HepG2 (cell line): Measurements from ENCODE around the gene DMPK. TPM values are rescaled to one million over a fixed set of nuclear protein-coding genes. Genes with fewer than 3 reads are reported as not detected.

Experiments
- ATAC-seq: fragments of 200-7000 bp; cut with Tn5 transposase; 3 replicates; pipeline ENCODE4 v1.9.1; 2020; ENCODE audit warnings: mild to moderate bottlenecking, moderate library complexity
- BruUV-seq: library from RNA; stranded (reverse); fragments of 400-500 nt; replicated peaks from 2 replicates; lab custom pipeline; 2021; lab: Mats Ljungman, UMichigan
- CTCF ChIA-PET: fragments of 300-600 bp; formaldehyde crosslinking; extraction: SDS; loops from one replicate; lab custom pipeline; 2021; ENCODE audit warnings: low total read pairs, inconsistent platforms, low intra/inter-chr PET ratio; lab: Yijun Ruan, JAX
- POLR2A ChIA-PET: fragments of 350-600 bp; sonication (Branson Sonifier 250); formaldehyde crosslinking; loops from one replicate; lab custom pipeline; 2020; ENCODE audit warnings: antibody characterized with exemption, inconsistent platforms; lab: Yijun Ruan, JAX
- DNase-seq: peaks from one replicate; pipeline ENCODE4 v3.0.0-alpha.2; 2015; ENCODE audit warnings: low spot score
- FAIRE-seq: peaks from 3 replicates; lab custom pipeline; 2011; peaks lifted over from hg19 to GRCh38; lab: Jason Lieb, UNC
- H2AFZ ChIP-seq: one replicate; pipeline ENCODE4 v1.6.1; 2011; ENCODE audit warnings: low read length, inconsistent platforms
- H3K27ac ChIP-seq: fragments of 300-600 bp; 3 replicates; pipeline ENCODE4 v1.8.0; 2011; ENCODE audit warnings: mixed run types, mild to moderate bottlenecking, mixed read lengths, low read length, inconsistent platforms; ENCODE audit not compliant: insufficient read depth; ENCODE audit errors: extremely low read length
- H3K27me3 ChIP-seq, 2 experiments: fragments of 200-600 bp in 1 of 2; 2 replicates in 1 of 2; 3 replicates in 1 of 2; pipeline versions ENCODE4 v1.6.0 to v1.8.0; 2011; ENCODE audit warnings: low read length in 2 of 2, mild to moderate bottlenecking in 2 of 2, moderate library complexity in 2 of 2, inconsistent platforms in 1 of 2; ENCODE audit not compliant: insufficient read depth in 2 of 2, control insufficient read depth in 1 of 2
- H3K36me3 ChIP-seq, 2 experiments: fragments of 200-600 bp in 1 of 2; replicated peaks in 1 of 2; 2 replicates in 1 of 2; 3 replicates in 1 of 2; pipeline versions ENCODE4 v1.5.1 to v1.8.0; 2011; ENCODE audit warnings: low read length in 2 of 2, inconsistent platforms in 1 of 2; ENCODE audit not compliant: insufficient read depth in 2 of 2, control insufficient read depth in 1 of 2
- H3K4me1 ChIP-seq: 2 replicates; pipeline ENCODE4 v1.5.1; 2012; ENCODE audit warnings: low read length, inconsistent platforms; ENCODE audit not compliant: insufficient read depth
- H3K4me2 ChIP-seq: 2 replicates; pipeline ENCODE4 v1.6.0; 2011; ENCODE audit warnings: low read depth, low read length, inconsistent platforms
- H3K4me3 ChIP-seq, 3 experiments: fragments of 200-600 bp in 1 of 3; sonication (generic), shearing (Covaris generic) in 1 of 3; replicated peaks in 1 of 3; 2 replicates each; pipeline ENCODE4 v1.5.1; 2011 to 2016; ENCODE audit warnings: low read length in 3 of 3, inconsistent platforms in 2 of 3, low read depth in 2 of 3, mild to moderate bottlenecking in 2 of 3, control low read depth in 1 of 3, mixed read lengths in 1 of 3; ENCODE audit not compliant: insufficient read depth in 1 of 3
- H3K79me2 ChIP-seq: one replicate; pipeline ENCODE4 v1.6.1; 2011; ENCODE audit warnings: low read length, inconsistent platforms; ENCODE audit not compliant: insufficient read depth
- H3K9ac ChIP-seq: 2 replicates; pipeline ENCODE4 v1.6.0; 2011; ENCODE audit warnings: mild to moderate bottlenecking, low read depth, low read length, inconsistent platforms; ENCODE audit not compliant: insufficient read depth
- H3K9me3 ChIP-seq: 2 replicates; pipeline ENCODE4 v1.5.1; 2012; ENCODE audit warnings: mild to moderate bottlenecking, low read length
- H4K20me1 ChIP-seq: 2 replicates; pipeline ENCODE4 v1.6.0; 2011; ENCODE audit warnings: inconsistent platforms, mild to moderate bottlenecking, low read length, moderate library complexity; ENCODE audit not compliant: insufficient read depth
- KDM2A ChIP-seq: sonication (generic); formaldehyde crosslinking; IDR thresholded peaks from 2 replicates; pipeline ENCODE4 v1.4.0; 2020; ENCODE audit warnings: low read depth, missing genetic modification reagents, borderline replicate concordance
- KLF12 ChIP-seq: sonication (generic); formaldehyde crosslinking; IDR thresholded peaks from 2 replicates; pipeline ENCODE4 v1.4.0; 2020; ENCODE audit warnings: missing genetic modification reagents, borderline replicate concordance
- NFE2L2 ChIP-seq: fragments of 150-350 bp; IDR thresholded peaks from 2 replicates; pipeline ENCODE4 v1.6.1; 2014; ENCODE audit warnings: low read length
- RFX1 ChIP-seq: fragments of 450-650 bp; IDR thresholded peaks from 2 replicates; pipeline ENCODE4 v1.6.1; 2017
- SP4 ChIP-seq: sonication (generic); formaldehyde crosslinking; IDR thresholded peaks from 2 replicates; pipeline ENCODE4 v1.8.1; 2023; ENCODE audit warnings: mild to moderate bottlenecking, missing genetic modification reagents
- THAP11 ChIP-seq: IDR thresholded peaks from 2 replicates; pipeline ENCODE4 v1.6.1; 2016; ENCODE audit warnings: missing biosample characterization, missing genetic modification reagents
- ZMAT3 ChIP-seq: sonication (generic); formaldehyde crosslinking; conservative IDR thresholded peaks from 2 replicates; pipeline ENCODE4 v1.7.0; 2021; ENCODE audit warnings: missing genetic modification reagents
- ZNF138 ChIP-seq: sonication (generic); formaldehyde crosslinking; IDR thresholded peaks from 2 replicates; pipeline ENCODE4 v1.5.0; 2020; ENCODE audit warnings: mild to moderate bottlenecking, low read depth, missing genetic modification reagents
- ZNF292 ChIP-seq: sonication (generic); formaldehyde crosslinking; IDR thresholded peaks from 2 replicates; pipeline ENCODE4 v1.8.1; 2022; ENCODE audit warnings: mild to moderate bottlenecking, low read depth, missing genetic modification reagents, borderline replicate concordance
- ZNF577 ChIP-seq: sonication (generic); formaldehyde crosslinking; IDR thresholded peaks from 2 replicates; pipeline ENCODE4 v1.4.0; 2020; ENCODE audit warnings: mild to moderate bottlenecking, low read depth, missing genetic modification reagents, borderline replicate concordance
- WGBS: methylation state at CpG from one replicate; pipeline ENCODE4 v1.1.6; 2017; ENCODE audit warnings: low lambda C conversion rate; 5-methylcytosine and 5-hydroxymethylcytosine counted together
- in situ Hi-C: cut with HindIII; loops from 2 replicates; pipeline ENCODE4 v1.10.0; 2017; ENCODE audit warnings: low pct_unique_long_range_greater_than_20kb; ENCODE audit not compliant: extremely low pct_ligation_motif_present
- intact Hi-C: fragments of 100-400 bp; cut with micrococcal nuclease; formaldehyde crosslinking; loops from one replicate; pipeline ENCODE4 v1.10.0; 2022; ENCODE audit not compliant: unreplicated experiment
- polyA plus RNA-seq, 8 experiments: library from polyadenylated mRNA; depleted of rRNA in 3 of 8; stranded (reverse) in 7 of 8; unstranded in 1 of 8; fragments of >200 nt; fragmentation: Illumina TruSeq in 4 of 8; extraction: Trizol in 4 of 8; gene quantifications; 2 replicates each; pipeline versions ENCODE4 v1.2.1 to v1.2.3, GENCODE V29; 2011 to 2016; ENCODE audit warnings: low read depth in 4 of 8, missing spikeins in 1 of 8, mixed read lengths in 1 of 8; ENCODE audit not compliant: insufficient read depth in 1 of 8
- total RNA-seq, 5 experiments: library from RNA; depleted of rRNA; stranded (reverse); fragments of >200 nt; fragmentation: Illumina TruSeq; extraction: Trizol; gene quantifications; 2 replicates each; pipeline ENCODE4 v1.2.3, GENCODE V29; 2016; ENCODE audit warnings: low read depth in 1 of 5
- TF ChIP-seq, protein P1 (sequence below): sonication (generic); formaldehyde crosslinking; IDR thresholded peaks from 2 replicates; pipeline ENCODE4 v1.5.0; 2020; ENCODE audit warnings: missing genetic modification reagents

DMPK gene
- total and polyA plus RNA-seq, 2 of the 13 experiments (the other 11 are each of a cell fraction or from before 2014, with no cell fraction given), result 5.3 to 8.8 TPM

DNA sequence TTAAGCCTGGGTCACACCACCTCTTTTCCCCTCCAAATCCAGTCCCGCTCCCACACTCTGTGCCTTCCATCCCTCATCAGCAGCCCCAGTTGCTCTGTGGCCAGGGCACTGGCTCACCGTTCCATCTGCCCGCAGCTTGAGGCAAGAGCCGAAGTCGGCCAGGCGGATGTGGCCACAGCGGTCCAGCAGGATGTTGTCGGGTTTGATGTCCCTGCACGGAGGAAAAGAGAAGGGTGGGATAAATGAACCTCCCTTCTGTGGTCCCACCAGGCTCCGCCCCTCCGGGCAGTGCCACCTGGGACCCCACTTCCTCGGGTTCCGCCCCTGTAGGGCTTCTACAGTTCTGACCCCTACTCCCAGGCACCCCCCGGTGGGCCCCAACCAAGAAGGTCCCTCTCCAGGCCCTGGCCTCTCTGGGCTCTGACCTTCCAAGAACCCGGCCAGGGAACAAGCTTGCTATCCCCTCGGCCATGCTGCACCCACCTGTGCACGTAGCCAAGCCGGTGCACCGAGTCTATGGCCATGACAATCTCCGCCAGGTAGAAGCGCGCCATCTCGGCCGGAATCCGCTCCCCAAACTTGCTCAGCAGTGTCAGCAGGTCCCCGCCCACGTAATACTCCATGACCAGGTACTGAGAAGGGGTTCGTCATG, 4.2 kb downstream of the DMPK start:
- in situ Hi-C loops, result no loop called here
- no TSS peak for BruUV-seq
- ChIA-PET CTCF (interaction anchor here (0.6 kb wide), 1 partner anchor 9 kb away, joined by 3 read pairs; the partner anchor contains the start of gene SIX5), POLR2A (no interaction called here)
- 99% methylated on average over 22 of the region's 28 CpGs for WGBS
- no peak for FAIRE-seq
- ATAC-seq, result no peak
- H3K4me2 ChIP-seq, result no peak overlapping the region
- no peaks in the 10 kb centered on the region for H3K79me2 ChIP-seq
- no peak overlapping the region for H3K4me3 ChIP-seq
- intact Hi-C loops, result no loop called here
- DNase-seq, result no peak
- H3K4me1 ChIP-seq, result peaks cover 47% of the 10 kb centered on the region
- peaks cover 4% of the 10 kb centered on the region; the same call in 1 of the 2 replicates for H4K20me1 ChIP-seq
- no peaks in the 10 kb centered on the region for H3K27me3 ChIP-seq
- no peak overlapping the region for H3K9ac ChIP-seq
- H3K36me3 ChIP-seq, result peaks cover 2 to 4% of the 10 kb centered on the region in 2 experiments; a peak in 2 of 5 replicates
- H3K9me3 ChIP-seq, result no peaks in the 10 kb centered on the region
- no peak overlapping the region for H3K27ac ChIP-seq
- H2AFZ ChIP-seq, result no peak overlapping the region
- TF ChIP-seq SP4 (no peak), RFX1 (no peak), ZNF292 (CRISPR knock-in tag) (no peak), KDM2A (no peak), ZNF577 (CRISPR knock-in tag) (no peak), KLF12 (no peak), NFE2L2 (no peak), THAP11 (no peak), ZNF138 (CRISPR knock-in tag) (no peak), ZMAT3 (CRISPR knock-in tag) (no peak)
- TF ChIP-seq, protein P1, sequence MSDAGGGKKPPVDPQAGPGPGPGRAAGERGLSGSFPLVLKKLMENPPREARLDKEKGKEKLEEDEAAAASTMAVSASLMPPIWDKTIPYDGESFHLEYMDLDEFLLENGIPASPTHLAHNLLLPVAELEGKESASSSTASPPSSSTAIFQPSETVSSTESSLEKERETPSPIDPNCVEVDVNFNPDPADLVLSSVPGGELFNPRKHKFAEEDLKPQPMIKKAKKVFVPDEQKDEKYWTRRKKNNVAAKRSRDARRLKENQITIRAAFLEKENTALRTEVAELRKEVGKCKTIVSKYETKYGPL (CRISPR knock-in tag), result no peak
